Neuronal stem cell (in vitro differentiated cells): Measurements from ENCODE around the gene RASSF5.
A peak's percentile ranks its signal among the peaks of the same experiment; 100 is the strongest.

ENCODE experiments used
- DNase-seq: peaks from one replicate; pipeline ENCODE4 v3.0.0-alpha.2; 2013; ENCODE audit warnings: low spot score
- H2AFZ ChIP-seq: one replicate; pipeline ENCODE4 v1.6.1; 2013; ENCODE audit warnings: mild to moderate bottlenecking, low read length, inconsistent platforms
- H2AK5ac ChIP-seq: 2 replicates; pipeline ENCODE4 v1.6.1; 2013; ENCODE audit warnings: low read depth, mild to moderate bottlenecking, inconsistent platforms, low read length, moderate library complexity, mixed read lengths
- H2BK120ac ChIP-seq: 2 replicates; pipeline ENCODE4 v1.6.1; 2013; ENCODE audit warnings: low read depth, mild to moderate bottlenecking, inconsistent platforms, low read length, moderate library complexity, mixed read lengths
- H2BK12ac ChIP-seq: one replicate; pipeline ENCODE4 v1.6.1; 2013; ENCODE audit warnings: low read length, inconsistent platforms
- H2BK15ac ChIP-seq: 2 replicates; pipeline ENCODE4 v1.6.1; 2013; ENCODE audit warnings: mild to moderate bottlenecking, low read length, inconsistent platforms, mixed read lengths
- H2BK5ac ChIP-seq: one replicate; pipeline ENCODE4 v1.6.1; 2013; ENCODE audit warnings: inconsistent platforms, mild to moderate bottlenecking, low read length, moderate library complexity
- H3K14ac ChIP-seq: one replicate; pipeline ENCODE4 v1.6.1; 2013; ENCODE audit warnings: low read length, inconsistent platforms
- H3K18ac ChIP-seq: 2 replicates; pipeline ENCODE4 v1.6.1; 2013; ENCODE audit warnings: low read length, inconsistent platforms
- H3K23ac ChIP-seq: 2 replicates; pipeline ENCODE4 v1.6.1; 2013; ENCODE audit warnings: low read depth, mild to moderate bottlenecking, mixed read lengths, low read length, inconsistent platforms; ENCODE audit not compliant: poor library complexity
- H3K27ac ChIP-seq: replicated peaks from 3 replicates; pipeline ENCODE4 v1.5.1; 2013; ENCODE audit warnings: low read length, inconsistent platforms
- H3K27me3 ChIP-seq, 3 experiments: 2 replicates each; pipeline ENCODE4 v1.6.1; 2013; ENCODE audit warnings: low read length in 3 of 3, mild to moderate bottlenecking in 2 of 3, inconsistent platforms in 1 of 3, low read depth in 1 of 3, mixed read lengths in 1 of 3, moderate library complexity in 1 of 3; ENCODE audit not compliant: control insufficient read depth in 3 of 3, insufficient read depth in 3 of 3
- H3K36me3 ChIP-seq, 2 donors: replicated peaks in 1 of 2; 2 replicates each; pipeline ENCODE4 v1.6.1; 2013; ENCODE audit warnings: low read length in 2 of 2; ENCODE audit not compliant: control insufficient read depth in 2 of 2, insufficient read depth in 2 of 2
- H3K4ac ChIP-seq: 2 replicates; pipeline ENCODE4 v1.6.1; 2013; ENCODE audit warnings: inconsistent platforms, mild to moderate bottlenecking, low read length, moderate library complexity
- H3K4me1 ChIP-seq, 2 donors: 1 replicate in 1 of 2; 2 replicates in 1 of 2; pipeline ENCODE4 v1.6.1; 2013; ENCODE audit warnings: low read length in 2 of 2, low read depth in 1 of 2; ENCODE audit not compliant: control insufficient read depth in 2 of 2, insufficient read depth in 1 of 2
- H3K4me2 ChIP-seq: one replicate; pipeline ENCODE4 v1.6.1; 2013; ENCODE audit warnings: mild to moderate bottlenecking, low read length, inconsistent platforms; ENCODE audit not compliant: insufficient read depth, poor library complexity, severe bottlenecking
- H3K4me3 ChIP-seq, 2 donors: 2 replicates each; pipeline ENCODE4 v1.5.1; 2013; ENCODE audit warnings: low read length in 2 of 2, mild to moderate bottlenecking in 2 of 2, inconsistent platforms in 1 of 2, moderate library complexity in 1 of 2
- H3K79me1 ChIP-seq: one replicate; pipeline ENCODE4 v1.6.1; 2013; ENCODE audit warnings: low read depth, mild to moderate bottlenecking, inconsistent platforms, low read length, moderate library complexity
- H3K9ac ChIP-seq: one replicate; pipeline ENCODE4 v1.6.1; 2013; ENCODE audit warnings: mild to moderate bottlenecking, low read depth, low read length, inconsistent platforms; ENCODE audit not compliant: poor library complexity
- H3K9me3 ChIP-seq, 2 donors: replicated peaks in 1 of 2; 2 replicates each; pipeline versions ENCODE3 to v1.6.1; 2013; ENCODE audit warnings: low read length in 2 of 2, mild to moderate bottlenecking in 2 of 2, inconsistent platforms in 1 of 2, low read depth in 1 of 2, mixed read lengths in 1 of 2, moderate library complexity in 1 of 2; ENCODE audit not compliant: control insufficient read depth in 2 of 2, insufficient read depth in 1 of 2
- H4K8ac ChIP-seq: one replicate; pipeline ENCODE4 v1.6.1; 2013; ENCODE audit warnings: low read depth, mild to moderate bottlenecking, inconsistent platforms, low read length, moderate library complexity
- H4K91ac ChIP-seq: one replicate; pipeline ENCODE4 v1.6.1; 2013; ENCODE audit warnings: low read length, low read depth, mild to moderate bottlenecking, inconsistent platforms; ENCODE audit not compliant: poor library complexity
- WGBS, 2 donors: extraction: QIAGEN DNeasy Blood & Tissue Kit; methylation state at CpG; one replicate each; pipeline ENCODE4 v1.1.7; 2013; ENCODE audit warnings: missing lambda C conversion rate in 2 of 2, mixed read lengths in 1 of 2; ENCODE audit not compliant: insufficient read length in 2 of 2, insufficient replicate concordance in 1 of 2; ENCODE audit errors: extremely low coverage in 2 of 2; 5-methylcytosine and 5-hydroxymethylcytosine counted together

Gene RASSF5

GRCh38 chr1:206575165-206575893 lies 68.0 kb downstream of the RASSF5 start:
- no peak overlapping the region for H3K9ac ChIP-seq
- H3K4ac ChIP-seq: no peak overlapping the region
- DNase-seq: no peak
- H3K36me3 ChIP-seq: no peaks in the 10 kb centered on the region
- H2BK15ac ChIP-seq: no peak overlapping the region
- peaks cover 0 to 5% (median 0%) of the 10 kb centered on the region in 3 experiments for H3K27me3 ChIP-seq
- peak overlapping the region; percentile 60 for H2AFZ ChIP-seq
- no peak overlapping the region for H3K4me2 ChIP-seq
- no peaks in the 10 kb centered on the region for H3K9me3 ChIP-seq
- H2BK5ac ChIP-seq: no peak overlapping the region
- H3K4me3 ChIP-seq: no peak overlapping the region
- no peak overlapping the region for H3K23ac ChIP-seq
- no CpG with 5 or more reads among the region's 11 CpGs for WGBS, 2 donors
- H2AK5ac ChIP-seq: no peak overlapping the region
- H3K79me1 ChIP-seq: no peaks in the 10 kb centered on the region
- H4K91ac ChIP-seq: no peak overlapping the region
- no peak overlapping the region for H2BK12ac ChIP-seq
- H3K4me1 ChIP-seq: peaks cover 0 to 1% of the 10 kb centered on the region in 2 donors
- H3K14ac ChIP-seq: no peak overlapping the region
- no peak overlapping the region for H4K8ac ChIP-seq
- no peak overlapping the region for H3K27ac ChIP-seq
- no peak overlapping the region for H2BK120ac ChIP-seq
- no peak overlapping the region for H3K18ac ChIP-seq

GRCh38 chr1:206575894-206576737 lies 68.8 kb downstream of the RASSF5 start:
- Histone ChIP-seq H2AFZ (no peak overlapping the region), H2BK12ac (no peak overlapping the region), H4K8ac (no peak overlapping the region), H3K18ac (no peak overlapping the region), H3K27ac (no peak overlapping the region), H2AK5ac (no peak overlapping the region), H2BK120ac (no peak overlapping the region), H3K9me3 (no peaks in the 10 kb centered on the region), H3K23ac (no peak overlapping the region), H3K27me3 (peaks cover 0 to 5% (median 0%) of the 10 kb centered on the region in 3 experiments), H4K91ac (no peak overlapping the region), H3K79me1 (no peaks in the 10 kb centered on the region), H3K4me3 (no peak overlapping the region), H2BK5ac (no peak overlapping the region), H3K9ac (no peak overlapping the region), H3K14ac (no peak overlapping the region), H3K4ac (no peak overlapping the region), H2BK15ac (no peak overlapping the region), H3K4me2 (no peak overlapping the region), H3K36me3 (no peaks in the 10 kb centered on the region), H3K4me1 (peaks cover 0 to 1% of the 10 kb centered on the region in 2 donors)
- DNase-seq: no peak
- no CpG with 5 or more reads among the region's 3 CpGs for WGBS, 2 donors

GRCh38 chr1:206577626-206578025 lies 70.3 kb downstream of the RASSF5 start:
- no peak overlapping the region for H3K27ac ChIP-seq
- WGBS, 2 donors: no CpG with 5 or more reads among the region's 4 CpGs
- H3K9ac ChIP-seq: no peak overlapping the region
- peaks cover 0 to 5% (median 0%) of the 10 kb centered on the region in 3 experiments for H3K27me3 ChIP-seq
- no peak for DNase-seq
- no peak overlapping the region for H2BK5ac ChIP-seq
- H3K9me3 ChIP-seq: no peaks in the 10 kb centered on the region
- H2BK120ac ChIP-seq: no peak overlapping the region
- no peak overlapping the region for H3K4me3 ChIP-seq
- no peak overlapping the region for H3K4ac ChIP-seq
- no peak overlapping the region for H3K23ac ChIP-seq
- no peak overlapping the region for H4K91ac ChIP-seq
- no peak overlapping the region for H3K14ac ChIP-seq
- no peak overlapping the region for H3K4me2 ChIP-seq
- H3K36me3 ChIP-seq: no peaks in the 10 kb centered on the region
- H4K8ac ChIP-seq: no peak overlapping the region
- no peak overlapping the region for H2BK15ac ChIP-seq
- H3K4me1 ChIP-seq: peaks cover 0 to 1% of the 10 kb centered on the region in 2 donors
- no peak overlapping the region for H2BK12ac ChIP-seq
- H3K79me1 ChIP-seq: no peaks in the 10 kb centered on the region
- no peak overlapping the region for H2AK5ac ChIP-seq
- H2AFZ ChIP-seq: no peak overlapping the region
- no peak overlapping the region for H3K18ac ChIP-seq
